GM20431 (cell line): ENCODE measurements around the gene COX4I2.
"Not testable (repeated sequence)": the region's sequence is repeated elsewhere in the genome, so short reads cannot be mapped to it uniquely, and the experiment has no call there.

ENCODE experiments used
- in situ Hi-C: fragments of 300-500 bp; cut with MseI, MboI; formaldehyde crosslinking; loops from one replicate; pipeline ENCODE4 v1.15.0; 2020; ENCODE audit warnings: low sequenced_read_pairs; ENCODE audit not compliant: unreplicated experiment

Gene COX4I2

GRCh38 chr20:31606804-31607639 is 30.7 kb upstream of the COX4I2 start:
- in situ Hi-C loops: no loop called here

DNA sequence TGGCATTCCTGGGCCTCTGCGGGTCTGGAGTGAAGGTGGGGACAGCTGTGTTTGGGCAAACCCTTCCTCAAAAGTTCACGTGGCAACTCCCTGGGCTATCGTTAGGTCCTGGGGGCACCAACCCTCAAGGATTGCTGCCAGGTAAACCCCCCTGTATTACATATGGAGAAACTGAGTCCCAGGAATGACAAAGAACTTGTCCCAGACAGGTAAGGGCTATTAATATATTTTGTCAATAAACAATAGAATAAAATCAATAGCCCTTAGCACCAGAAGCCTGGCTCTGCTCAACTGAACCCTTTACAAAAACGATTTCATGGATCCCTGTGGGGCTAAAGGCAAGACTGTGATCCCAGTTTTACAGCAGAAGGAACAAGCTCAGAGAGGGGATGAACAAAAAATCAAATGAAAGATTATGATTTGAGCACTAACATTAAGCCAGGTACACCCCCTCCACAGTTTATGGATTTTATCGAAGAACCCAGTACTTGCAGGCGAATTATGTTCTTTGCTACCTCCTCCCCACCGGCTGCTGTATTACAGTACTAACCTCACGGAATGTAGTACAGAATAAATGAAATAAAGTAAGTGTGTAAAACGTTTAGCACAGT is 30.0 kb upstream of the COX4I2 start:
- in situ Hi-C loops: no loop called here

DNA sequence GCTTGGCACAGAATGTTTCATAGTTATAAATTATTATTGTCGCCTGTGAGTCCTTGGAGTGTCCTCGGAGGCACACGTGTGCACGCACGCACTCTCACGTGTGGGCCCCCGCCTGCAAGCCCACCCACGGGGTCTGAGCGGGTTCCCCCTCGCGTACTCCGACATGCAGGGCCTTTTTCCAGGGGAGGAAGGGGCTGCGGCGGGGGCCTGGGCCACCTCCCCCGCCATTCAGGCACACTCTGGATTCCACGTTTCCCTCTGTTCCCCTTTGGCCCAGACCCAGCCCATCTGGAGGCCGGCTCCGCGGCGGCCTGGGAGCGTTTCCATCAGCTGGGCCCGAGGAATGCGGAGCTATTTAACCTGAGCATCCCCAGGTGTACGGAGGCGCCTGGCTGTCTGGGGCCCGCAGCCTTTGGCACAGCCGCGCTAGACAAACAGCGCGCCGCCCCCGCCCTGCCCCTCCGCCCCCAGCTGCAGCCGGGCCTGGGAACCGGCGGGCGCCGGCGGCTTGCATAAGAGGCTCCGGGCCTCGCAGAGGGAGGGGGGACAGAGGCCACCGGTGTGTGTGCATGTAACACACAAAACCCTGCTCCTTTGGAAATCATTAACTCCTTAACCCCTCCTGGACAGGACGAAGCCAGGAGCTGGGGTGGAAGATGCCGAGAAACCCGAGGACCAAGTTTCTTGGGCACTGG is 29.3 kb upstream of the COX4I2 start:
- in situ Hi-C loops: no loop called here

GRCh38 chr20:31612271-31612640 is 25.5 kb upstream of the COX4I2 start:
- in situ Hi-C loops: not testable (repeated sequence)

DNA sequence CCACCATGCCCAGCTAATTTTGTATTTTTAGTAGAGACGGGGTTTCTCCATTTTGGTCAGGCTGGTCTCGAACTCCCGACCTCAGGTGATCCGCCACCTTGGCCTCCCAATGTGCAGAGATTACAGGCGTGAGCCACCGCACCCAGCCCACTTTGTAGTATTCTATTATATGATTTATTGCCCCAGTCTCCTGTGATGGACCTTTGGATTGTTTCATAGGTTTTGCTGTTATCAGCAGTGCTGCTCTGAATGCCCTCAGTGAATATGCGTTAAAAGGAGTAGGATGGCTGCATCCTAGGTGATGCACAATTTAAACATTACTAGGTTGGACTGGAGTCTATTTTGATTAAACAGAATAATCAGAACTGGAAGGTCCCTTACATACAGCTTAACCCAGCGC is 22.3 kb upstream of the COX4I2 start:
- in situ Hi-C loops: no loop called here

DNA sequence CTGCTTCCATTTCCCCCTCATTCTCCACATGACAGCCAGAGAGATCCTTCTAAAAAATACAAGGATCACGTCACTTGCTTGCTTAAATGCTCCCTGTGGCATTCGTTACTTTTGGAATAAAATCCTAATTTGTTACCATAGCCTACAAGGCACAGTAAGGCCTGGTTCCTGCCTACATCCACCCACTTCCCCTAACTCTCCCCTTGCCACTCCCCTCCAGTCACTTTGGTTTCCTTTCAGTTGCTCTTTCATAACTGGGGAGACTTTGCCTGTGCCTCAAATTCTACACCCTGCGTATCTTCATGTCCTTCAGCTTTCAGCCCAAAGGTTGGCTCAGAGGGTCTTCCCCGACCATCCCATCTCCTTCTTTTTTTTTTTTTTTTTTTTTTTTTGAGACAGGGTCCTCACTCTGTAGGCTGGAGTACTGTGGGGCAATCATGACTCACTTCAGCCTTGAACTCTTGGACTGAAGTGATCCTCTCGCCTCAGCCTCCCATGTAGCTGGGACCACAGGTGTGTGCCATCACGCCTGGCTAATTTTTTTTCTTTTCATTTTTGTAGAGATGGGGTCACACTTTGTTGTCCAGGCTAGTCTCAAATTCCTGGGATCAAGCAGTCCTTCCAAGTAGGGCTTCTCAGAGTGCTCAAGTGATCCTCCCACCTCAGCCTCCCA is 20.1 kb upstream of the COX4I2 start:
- in situ Hi-C loops: no loop called here

DNA sequence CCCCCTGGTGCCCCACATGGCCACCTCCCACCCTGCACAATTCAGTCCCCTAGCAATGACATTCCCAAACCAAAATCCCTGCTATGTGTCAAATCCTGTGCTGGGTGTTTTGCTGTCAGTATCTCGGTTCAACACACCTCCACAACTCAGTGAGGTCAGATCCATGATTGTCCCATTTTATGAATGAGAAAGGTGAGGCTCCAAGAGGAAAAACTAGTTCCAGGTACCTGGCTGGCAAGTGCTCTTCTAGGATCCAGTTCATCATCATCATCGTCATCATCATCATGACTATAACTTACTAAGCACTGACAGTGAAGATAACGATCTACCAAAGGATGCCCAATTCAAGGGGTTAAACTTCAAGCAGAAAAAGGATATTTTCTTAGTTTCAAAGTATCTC is 17.5 kb upstream of the COX4I2 start:
- in situ Hi-C loops: no loop called here

DNA sequence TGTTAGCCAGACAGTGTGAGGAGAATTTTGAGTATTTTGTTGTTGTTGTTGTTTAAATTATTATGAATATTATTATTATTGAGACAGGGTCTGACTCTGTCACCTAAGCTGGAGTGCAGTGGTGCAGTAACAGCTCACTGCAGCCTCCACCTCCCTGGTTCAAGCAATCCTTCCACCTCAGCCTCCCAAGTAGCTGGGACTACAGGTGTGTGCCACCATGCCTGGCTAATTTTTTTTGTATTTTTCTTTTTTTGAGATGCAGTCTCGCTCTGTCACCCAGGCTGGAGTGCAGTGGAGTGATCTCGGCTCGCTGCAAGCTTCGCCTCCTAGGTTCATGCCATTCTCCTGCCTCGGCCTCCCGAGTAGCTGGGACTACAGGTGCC is 14.6 kb upstream of the COX4I2 start:
- in situ Hi-C loops: not testable (repeated sequence)

DNA sequence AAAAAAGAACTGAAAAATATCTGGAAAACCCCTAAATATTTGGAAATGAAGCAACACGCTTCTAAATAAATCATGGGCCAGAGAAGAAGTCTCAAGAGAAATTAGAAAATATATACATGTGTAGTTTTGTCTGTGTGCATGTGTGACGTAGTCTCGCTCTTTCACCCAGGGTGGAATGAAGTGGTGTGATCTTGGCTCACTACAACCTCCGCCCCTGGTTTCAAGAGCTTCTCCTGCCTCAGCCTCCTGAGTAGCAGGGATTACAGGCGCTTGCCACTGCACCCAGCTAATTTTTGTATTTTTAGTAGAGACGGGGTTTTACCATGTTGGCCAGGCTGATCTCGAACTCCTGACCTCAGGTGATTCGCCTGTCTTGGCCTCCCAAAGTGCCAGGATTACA is 11.2 kb upstream of the COX4I2 start:
- in situ Hi-C loops: not testable (repeated sequence)

DNA sequence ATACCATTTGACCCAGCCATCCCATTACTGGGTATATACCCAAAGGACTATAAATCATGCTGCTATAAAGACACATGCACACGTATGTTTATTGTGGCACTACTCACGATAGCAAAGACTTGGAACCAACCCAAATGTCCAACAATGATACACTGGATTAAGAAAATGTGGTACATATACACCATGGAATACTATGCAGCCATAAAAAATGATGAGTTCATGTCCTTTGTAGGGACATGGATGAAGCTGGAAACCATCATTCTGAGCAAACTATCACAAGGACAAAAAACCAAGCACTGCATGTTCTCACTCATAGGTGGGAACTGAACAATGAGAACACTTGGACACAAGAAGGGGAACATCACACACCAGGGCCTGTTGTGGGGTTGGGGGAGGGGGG is 9.7 kb upstream of the COX4I2 start:
- in situ Hi-C loops: not testable (repeated sequence)

DNA sequence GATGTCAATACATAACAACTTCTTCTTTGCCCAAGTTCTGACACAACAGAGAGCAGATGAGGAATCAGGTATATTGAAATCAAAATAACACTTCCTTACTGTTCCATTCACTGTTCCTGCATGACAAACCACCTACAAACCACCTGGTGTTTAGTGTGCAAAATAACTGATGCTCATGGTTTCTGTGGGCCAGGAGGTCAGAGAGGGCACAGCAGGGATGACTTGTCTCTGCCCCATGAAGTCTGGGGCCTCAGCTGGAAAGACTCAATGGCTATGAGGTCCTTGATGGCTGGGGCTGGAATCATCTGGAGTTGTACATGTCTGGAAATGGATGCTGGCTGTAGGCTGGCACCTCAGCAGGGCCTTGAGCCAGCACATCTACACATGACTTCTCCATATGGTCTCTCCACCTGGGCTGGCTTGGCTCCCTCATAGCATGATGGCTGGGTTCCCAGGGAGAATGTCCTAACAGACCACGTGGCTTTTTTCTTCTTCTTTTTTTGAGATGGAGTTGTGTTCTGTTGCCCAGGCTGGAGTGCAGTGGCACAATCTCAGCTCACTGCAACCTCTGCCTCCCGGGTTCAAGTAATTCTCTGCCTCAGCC is 7.4 kb upstream of the COX4I2 start:
- in situ Hi-C loops: no loop called here

DNA sequence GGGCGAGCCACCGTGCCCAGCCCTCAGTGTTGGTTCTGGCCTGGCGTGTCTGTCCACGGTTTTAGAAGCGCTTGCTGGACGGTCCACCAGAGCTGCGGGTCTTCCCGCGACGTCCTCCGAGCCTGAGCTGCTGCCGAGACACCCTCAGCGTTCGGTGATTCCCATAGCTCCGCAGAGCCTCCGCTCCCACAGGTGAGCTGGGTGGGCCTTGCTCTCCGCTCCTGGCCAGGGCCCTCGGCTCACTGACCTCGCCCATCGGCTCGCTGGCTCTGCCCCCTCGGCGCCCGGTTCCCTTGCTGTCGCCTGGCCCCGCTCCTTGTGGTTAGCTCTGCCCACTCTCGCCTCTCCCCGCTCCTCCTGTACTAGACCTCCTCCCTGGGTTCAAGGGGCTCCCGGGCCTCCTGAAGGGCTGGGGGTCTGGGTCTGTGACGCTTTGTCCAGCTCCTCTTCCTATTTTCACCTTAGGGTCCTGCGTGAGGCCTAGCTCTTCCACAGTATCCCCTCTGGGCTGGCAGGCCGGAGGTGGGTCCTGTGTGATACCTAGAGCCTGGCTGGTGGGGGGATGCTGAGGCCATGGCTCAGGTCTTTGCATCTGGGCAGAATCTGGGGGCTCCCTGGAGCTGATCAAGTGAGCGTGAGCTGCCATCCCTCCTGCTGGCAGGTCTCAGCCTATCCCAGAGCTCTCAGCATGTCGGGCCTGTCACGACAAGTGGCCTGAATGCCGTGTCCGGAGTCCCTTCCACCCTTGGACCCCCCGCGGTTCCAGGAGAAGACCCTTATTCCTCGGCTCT is 5.0 kb upstream of the COX4I2 start:
- in situ Hi-C loops: no loop called here

- in situ Hi-C loops: no loop called here
Observed at GRCh38 chr20:31633339-31633914, 4.3 kb upstream of the COX4I2 start.

DNA sequence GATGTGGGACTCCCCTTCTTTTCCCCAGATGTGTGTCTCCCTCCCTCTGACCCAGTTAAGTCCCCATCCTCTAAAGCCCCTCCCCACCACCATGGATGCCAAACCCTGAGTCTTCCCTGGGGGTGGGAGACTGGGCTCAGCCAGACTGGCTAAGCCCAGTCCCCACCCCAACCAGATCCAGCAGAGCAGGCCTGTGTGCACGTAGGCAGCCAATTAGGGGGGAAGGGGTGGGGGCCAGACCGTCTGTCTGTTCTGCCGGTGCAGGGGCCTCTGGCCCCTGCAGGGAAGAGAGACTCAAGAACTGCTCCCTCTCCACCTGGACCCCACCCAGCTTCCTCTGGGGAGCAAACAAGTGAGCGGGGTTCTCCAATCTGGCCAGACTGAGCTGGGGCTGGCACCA is 605 bp downstream of the COX4I2 start:
- in situ Hi-C loops: no loop called here

GRCh38 chr20:31638816-31639215 is 1.1 kb downstream of the COX4I2 start:
- in situ Hi-C loops: no loop called here

DNA sequence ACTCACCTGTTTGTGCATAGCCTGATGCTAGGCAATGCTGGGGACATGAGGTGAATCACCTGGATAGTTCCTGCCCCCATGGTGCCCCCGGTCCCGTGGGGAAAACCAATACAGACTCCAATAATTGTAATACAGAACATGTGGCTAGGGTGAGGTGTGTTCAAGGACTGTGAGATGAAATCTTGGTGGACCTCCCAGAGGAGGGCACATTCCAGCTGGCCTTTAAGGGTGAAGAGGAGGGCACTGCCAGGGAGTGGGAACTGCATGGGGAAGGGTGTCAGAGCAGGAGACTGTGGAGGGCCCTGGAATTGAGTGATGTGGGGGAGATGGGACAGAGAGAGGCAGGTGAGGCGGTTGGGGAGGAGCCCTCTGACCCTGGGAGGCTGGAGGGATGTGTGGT is 2.5 kb downstream of the COX4I2 start:
- in situ Hi-C loops: no loop called here

DNA sequence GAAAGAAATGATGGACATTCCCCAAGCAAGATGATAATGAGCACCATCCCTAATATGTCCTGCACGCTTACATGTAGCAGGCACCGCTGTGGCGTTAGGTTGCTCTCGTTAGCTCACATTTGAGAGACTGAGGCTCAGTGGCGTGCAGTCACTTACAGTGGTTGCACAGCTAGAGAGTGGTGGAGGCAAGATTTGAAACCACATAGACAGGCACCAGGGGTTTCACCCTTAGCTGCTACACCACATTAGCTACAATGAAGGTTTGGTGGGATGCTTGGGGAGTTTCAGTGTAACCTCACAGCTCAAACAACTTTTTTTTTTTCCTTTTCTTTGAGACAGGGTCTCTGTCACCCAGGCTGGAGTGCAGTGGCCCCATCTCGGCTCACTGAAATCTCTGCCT is 3.7 kb downstream of the COX4I2 start:
- in situ Hi-C loops: no loop called here

DNA sequence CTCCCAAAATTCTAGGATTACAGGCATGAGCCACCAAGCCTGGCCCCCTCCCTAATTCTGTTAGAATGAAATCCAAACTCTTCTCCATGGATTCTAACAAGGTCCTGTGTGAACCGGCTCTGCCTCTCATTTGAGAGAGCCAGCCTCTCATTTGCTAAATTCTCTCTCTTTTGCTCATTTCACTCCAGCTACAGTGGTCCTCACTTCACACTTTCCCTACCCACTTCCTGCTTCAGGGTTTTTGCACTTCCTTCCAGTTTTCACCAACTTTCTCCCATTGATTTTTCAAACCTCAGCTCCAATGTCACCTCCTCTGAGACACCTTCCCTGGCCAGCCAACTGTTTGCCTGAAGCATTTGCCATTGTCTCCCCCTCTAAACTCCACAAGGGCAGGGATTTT is 5.1 kb downstream of the COX4I2 start:
- in situ Hi-C loops: no loop called here

DNA sequence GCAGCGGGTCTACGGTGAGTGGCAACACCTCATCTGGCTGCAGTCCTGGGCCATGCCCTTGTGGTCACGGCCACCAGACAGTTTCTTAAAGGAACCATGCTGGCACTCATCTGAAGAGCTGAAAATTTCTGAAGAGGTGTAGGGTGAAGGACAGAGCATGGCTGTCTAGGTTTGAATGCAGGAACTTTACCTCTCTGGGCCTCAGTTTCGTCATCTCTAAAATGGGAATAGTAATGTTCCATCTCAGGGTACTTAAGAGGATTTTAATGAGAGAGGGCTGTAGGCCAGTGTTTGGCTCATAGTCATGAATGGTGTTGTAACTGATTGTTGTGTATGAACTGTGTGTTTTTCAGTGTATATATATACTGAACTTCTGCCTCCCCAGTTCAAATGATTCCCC is 5.8 kb downstream of the COX4I2 start:
- in situ Hi-C loops: no loop called here
